Measurements from ENCODE around the gene SCAF8.

SCAF8 gene

DNA sequence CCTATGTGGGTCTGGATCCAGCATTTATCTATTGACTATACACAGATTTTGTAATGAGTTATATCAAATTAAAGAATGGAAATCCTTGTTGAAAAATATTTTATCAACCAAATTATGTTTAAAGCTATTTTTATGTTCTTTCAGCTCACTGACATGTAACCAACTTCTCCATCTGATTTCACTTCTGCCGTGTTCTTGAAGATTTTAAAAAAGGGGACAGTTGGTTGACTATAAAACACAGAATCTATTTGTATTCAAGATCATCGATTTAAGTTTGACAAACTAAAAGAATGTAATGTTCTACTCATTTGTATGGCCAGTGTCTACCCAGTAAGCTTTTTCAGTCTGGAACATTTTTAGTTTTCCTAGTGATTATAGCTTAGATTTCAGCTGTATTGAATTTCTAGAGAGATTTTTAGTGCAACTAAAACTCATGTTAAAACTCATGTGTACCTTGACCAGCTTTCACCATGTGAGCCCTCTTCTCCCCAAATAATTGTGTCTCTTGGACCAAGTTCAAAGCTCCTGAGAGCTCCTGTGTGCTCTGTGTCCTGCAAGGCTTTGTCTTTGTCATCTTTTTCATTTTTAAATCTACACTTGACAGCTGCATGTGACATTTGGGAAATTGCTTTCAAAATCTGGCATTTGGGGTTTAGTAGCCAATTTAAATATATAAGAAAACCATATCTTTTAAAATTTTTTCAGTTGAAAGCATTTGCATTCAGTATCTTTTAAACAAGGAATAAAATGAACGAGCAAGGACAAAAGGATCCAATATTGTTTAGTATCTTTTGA lies 143.5 kb downstream of the SCAF8 start:
- TF ChIP-seq, protein P1, sequence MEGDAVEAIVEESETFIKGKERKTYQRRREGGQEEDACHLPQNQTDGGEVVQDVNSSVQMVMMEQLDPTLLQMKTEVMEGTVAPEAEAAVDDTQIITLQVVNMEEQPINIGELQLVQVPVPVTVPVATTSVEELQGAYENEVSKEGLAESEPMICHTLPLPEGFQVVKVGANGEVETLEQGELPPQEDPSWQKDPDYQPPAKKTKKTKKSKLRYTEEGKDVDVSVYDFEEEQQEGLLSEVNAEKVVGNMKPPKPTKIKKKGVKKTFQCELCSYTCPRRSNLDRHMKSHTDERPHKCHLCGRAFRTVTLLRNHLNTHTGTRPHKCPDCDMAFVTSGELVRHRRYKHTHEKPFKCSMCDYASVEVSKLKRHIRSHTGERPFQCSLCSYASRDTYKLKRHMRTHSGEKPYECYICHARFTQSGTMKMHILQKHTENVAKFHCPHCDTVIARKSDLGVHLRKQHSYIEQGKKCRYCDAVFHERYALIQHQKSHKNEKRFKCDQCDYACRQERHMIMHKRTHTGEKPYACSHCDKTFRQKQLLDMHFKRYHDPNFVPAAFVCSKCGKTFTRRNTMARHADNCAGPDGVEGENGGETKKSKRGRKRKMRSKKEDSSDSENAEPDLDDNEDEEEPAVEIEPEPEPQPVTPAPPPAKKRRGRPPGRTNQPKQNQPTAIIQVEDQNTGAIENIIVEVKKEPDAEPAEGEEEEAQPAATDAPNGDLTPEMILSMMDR (IDR thresholded peaks at IDR 0.05; ENCODE audit: low read depth, low read length, missing control alignments): no peak
- no peak for DNase-seq (ENCODE audit: extremely low read depth, low read depth)
- no peak overlapping the region for H3K4me3 ChIP-seq (replicated peaks; ENCODE audit: low read depth, low read length)

DNA sequence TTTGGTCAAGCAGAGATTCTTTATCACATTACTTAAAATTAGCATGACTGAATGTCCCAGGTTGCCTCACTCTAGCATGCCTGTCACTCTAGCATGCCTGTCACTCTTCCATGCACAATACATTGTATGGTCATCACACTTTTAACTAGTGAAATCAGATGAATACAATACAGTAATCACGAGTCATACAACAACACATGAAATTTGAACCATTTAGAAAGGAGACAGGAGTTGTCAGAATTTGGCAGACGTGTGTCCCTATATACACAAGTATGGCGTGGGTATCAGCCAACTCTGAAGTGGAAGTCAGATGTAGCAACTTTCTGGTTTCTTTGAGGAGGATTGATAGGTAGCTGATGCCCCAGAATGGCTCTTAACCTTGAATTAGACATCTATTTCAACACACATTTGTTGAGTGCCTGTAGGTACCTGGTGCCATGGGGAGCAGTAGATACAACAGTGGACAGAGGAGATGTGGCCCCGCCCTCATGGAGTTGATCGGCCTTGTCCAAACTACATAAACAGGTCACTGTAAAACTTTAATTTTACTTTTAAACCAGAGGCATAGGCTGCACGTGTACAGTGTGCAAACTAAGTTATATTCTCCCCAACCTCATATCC lies 145.8 kb downstream of the SCAF8 start:
- H3K4me3 ChIP-seq (replicated peaks; ENCODE audit: low read depth, low read length): no peak overlapping the region
- TF ChIP-seq, protein P1 (IDR thresholded peaks at IDR 0.05; ENCODE audit: low read depth, low read length, missing control alignments): no peak
- DNase-seq (ENCODE audit: extremely low read depth, low read depth): no peak

DNA sequence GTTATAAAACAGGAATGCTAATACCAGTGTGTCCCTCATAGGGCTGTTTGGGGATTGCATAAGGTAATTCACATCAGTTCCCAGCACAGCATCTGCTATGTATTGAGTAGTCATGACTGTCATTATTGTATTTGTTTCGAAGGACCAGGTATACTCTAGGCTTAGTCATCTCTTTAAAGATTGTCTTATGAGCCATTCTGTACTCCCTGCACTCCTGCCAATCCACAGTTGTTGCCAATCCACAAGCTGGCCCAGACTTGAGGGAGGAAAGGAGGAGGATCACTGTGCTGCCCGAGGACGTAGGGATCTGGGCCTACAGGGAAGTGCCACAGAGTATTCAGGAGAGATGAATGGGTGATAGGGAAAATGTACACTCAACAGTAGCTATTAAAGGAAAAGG lies 148.9 kb downstream of the SCAF8 start:
- H3K4me3 ChIP-seq (replicated peaks; ENCODE audit: low read depth, low read length): no peak overlapping the region
- no peak for DNase-seq (ENCODE audit: extremely low read depth, low read depth)
- TF ChIP-seq, protein P1 (IDR thresholded peaks at IDR 0.05; ENCODE audit: low read depth, low read length, missing control alignments): no peak
